Cardiac muscle cell (in vitro differentiated cells and primary cell): ENCODE measurements around the gene PELI3. TPM values are rescaled to one million over a fixed set of nuclear protein-coding genes. Genes with fewer than 3 reads are reported as not detected.

Experiments
- DNase-seq, 2 donors: peaks; one replicate each; pipeline versions ENCODE4 v3.0.0 to v3.0.0-alpha.2; 2010 to 2017; ENCODE audit warnings: low read depth in 1 of 2, low spot score in 1 of 2
- H3K27ac ChIP-seq: fragments of 200-600 bp; sonication (generic); 2 replicates; pipeline ENCODE4 v1.5.1; 2016
- H3K27me3 ChIP-seq: fragments of 200-600 bp; sonication (generic); 2 replicates; pipeline ENCODE4 v1.6.0; 2016; ENCODE audit warnings: control low read depth
- H3K36me3 ChIP-seq: fragments of 200-600 bp; sonication (generic); 2 replicates; pipeline ENCODE4 v1.5.1; 2016; ENCODE audit warnings: control low read depth
- H3K4me1 ChIP-seq: fragments of 200-600 bp; sonication (generic); 2 replicates; pipeline ENCODE4 v1.8.1; 2017; ENCODE audit warnings: low read depth, mild to moderate bottlenecking, mixed run types
- H3K4me3 ChIP-seq: fragments of 200-600 bp; sonication (generic); 2 replicates; pipeline ENCODE4 v1.5.1; 2016; ENCODE audit warnings: mild to moderate bottlenecking
- H3K9me3 ChIP-seq: fragments of 200-600 bp; sonication (generic); 2 replicates; pipeline ENCODE4 v1.5.1; 2017; ENCODE audit warnings: low read depth, mild to moderate bottlenecking, control low read depth
- CTCF ChIP-seq: IDR thresholded peaks from 2 replicates; pipeline ENCODE4 v1.5.1; 2012; ENCODE audit warnings: low read depth, mild to moderate bottlenecking, low read length
- polyA plus RNA-seq: library from polyadenylated mRNA; unstranded; fragments of >200 nt; fragmentation: Nextera tagmentation; extraction: Ambion mirVana; gene quantifications from 2 replicates; pipeline ENCODE4 v1.2.1, GENCODE V29; 2016
- total RNA-seq: library from RNA; depleted of rRNA; stranded (reverse); fragments of >200 nt; gene quantifications from 2 replicates; pipeline ENCODE4 v1.2.3, GENCODE V29; 2016

Gene PELI3
- total and polyA plus RNA-seq, 2 experiments from 2014 or later, result 16.4 to 30.9 TPM

GRCh38 chr11:66510271-66510989 is 43.7 kb downstream of the PELI3 start, which contains the start of gene BBS1:
BBS1 (plus strand) TSS chr11:66510635; CDS start chr11:66510660, 25 bp downstream.
- peaks cover 6% of the 10 kb centered on the region for H3K36me3 ChIP-seq
- H3K4me1 ChIP-seq, result peaks cover 13% of the 10 kb centered on the region
- H3K27ac ChIP-seq, result peak within 1 kb of the TSS; percentile 83
- H3K9me3 ChIP-seq, result no peaks in the 10 kb centered on the region
- TF ChIP-seq CTCF, result no peak
- H3K4me3 ChIP-seq, result peak within 1 kb of the TSS; percentile 93
- DNase-seq, result peak; percentile 84 to 93
- H3K27me3 ChIP-seq, result no peaks in the 10 kb centered on the region

- peaks cover 13% of the 10 kb centered on the region for H3K4me1 ChIP-seq
- no peak for TF ChIP-seq CTCF
- no peaks in the 10 kb centered on the region for H3K27me3 ChIP-seq
- no peaks in the 10 kb centered on the region for H3K9me3 ChIP-seq
- H3K36me3 ChIP-seq, result peaks cover 6% of the 10 kb centered on the region
- DNase-seq, result no peak
- peak overlapping the region; percentile 93 for H3K4me3 ChIP-seq
- peak overlapping the region; percentile 83 for H3K27ac ChIP-seq
Observed at GRCh38 chr11:66510990-66511339, 44.3 kb downstream of the PELI3 start.

- Histone ChIP-seq H3K9me3 (no peaks in the 10 kb centered on the region), H3K27me3 (no peaks in the 10 kb centered on the region), H3K4me3 (no peak overlapping the region), H3K27ac (peak overlapping the region; percentile 85), H3K4me1 (peaks cover 16% of the 10 kb centered on the region), H3K36me3 (peaks cover 20% of the 10 kb centered on the region)
- TF ChIP-seq CTCF, result no peak
- peak in 1 of 2 donors; percentile 82 for DNase-seq
Observed at GRCh38 chr11:66523611-66524010, 56.9 kb downstream of the PELI3 start.

- H3K4me3 ChIP-seq, result no peak overlapping the region
- peaks cover 18% of the 10 kb centered on the region for H3K36me3 ChIP-seq
- H3K27me3 ChIP-seq, result no peaks in the 10 kb centered on the region
- DNase-seq, result no peak
- H3K9me3 ChIP-seq, result no peaks in the 10 kb centered on the region
- H3K27ac ChIP-seq, result peak overlapping the region; percentile 85
- no peak for TF ChIP-seq CTCF
- H3K4me1 ChIP-seq, result peaks cover 16% of the 10 kb centered on the region
Observed at GRCh38 chr11:66524304-66525040, 57.8 kb downstream of the PELI3 start.

Other genes starting within 250 kb of the PELI3 start
- gene KLC2, start 209.2 kb upstream of the PELI3 start, total RNA-seq, result 29.7 and 33.9 TPM in 2 replicates
- 41.6 and 46.4 TPM in 2 replicates for gene KLC2, start 209.2 kb upstream of the PELI3 start, polyA plus RNA-seq
- 103 and 135 TPM in 2 replicates for gene RAB1B, start 198.3 kb upstream of the PELI3 start, total RNA-seq
- gene RAB1B, start 198.3 kb upstream of the PELI3 start, polyA plus RNA-seq, result 17.3 and 21.0 TPM in 2 replicates
- 2.1 and 2.7 TPM in 2 replicates for gene CNIH2, start 188.7 kb upstream of the PELI3 start, total RNA-seq
- gene CNIH2, start 188.7 kb upstream of the PELI3 start, polyA plus RNA-seq, result 3.3 and 8.9 TPM in 2 replicates
- gene YIF1A, start 177.8 kb upstream of the PELI3 start, total RNA-seq, result 68.2 and 121 TPM in 2 replicates
- 116 and 147 TPM in 2 replicates for gene YIF1A, start 177.8 kb upstream of the PELI3 start, polyA plus RNA-seq
- gene TMEM151A, start 175.0 kb upstream of the PELI3 start, total RNA-seq, result 2.6 and 3.5 TPM in 2 replicates
- 0.87 and 2.0 TPM in 2 replicates for gene TMEM151A, start 175.0 kb upstream of the PELI3 start, polyA plus RNA-seq
- gene CD248, start 149.9 kb upstream of the PELI3 start, total RNA-seq, result 7.9 and 11.4 TPM in 2 replicates
- 20.2 and 31.2 TPM in 2 replicates for gene CD248, start 149.9 kb upstream of the PELI3 start, polyA plus RNA-seq
- 4.9 and 9.4 TPM in 2 replicates for gene RIN1, start 130.5 kb upstream of the PELI3 start, total RNA-seq
- 1.9 and 4.8 TPM in 2 replicates for gene RIN1, start 130.5 kb upstream of the PELI3 start, polyA plus RNA-seq
- 29.3 and 33.2 TPM in 2 replicates for gene BRMS1, start 121.8 kb upstream of the PELI3 start, total RNA-seq
- gene BRMS1, start 121.8 kb upstream of the PELI3 start, polyA plus RNA-seq, result 33.8 and 37.3 TPM in 2 replicates
- gene B4GAT1, start 119.3 kb upstream of the PELI3 start, total RNA-seq, result 138 and 194 TPM in 2 replicates
- gene B4GAT1, start 119.3 kb upstream of the PELI3 start, polyA plus RNA-seq, result 129 and 174 TPM in 2 replicates
- 30.2 and 36.8 TPM in 2 replicates for gene SLC29A2, start 95.1 kb upstream of the PELI3 start, total RNA-seq
- 32.6 and 50.2 TPM in 2 replicates for gene SLC29A2, start 95.1 kb upstream of the PELI3 start, polyA plus RNA-seq
- 1.2 TPM in 2 replicates for gene NPAS4, start 45.9 kb upstream of the PELI3 start, total RNA-seq
- gene NPAS4, start 45.9 kb upstream of the PELI3 start, polyA plus RNA-seq, result 1.5 TPM in 1 of 2 replicates, not detected in the other
- gene MRPL11, start 28.1 kb upstream of the PELI3 start, total RNA-seq, result 48.4 and 70.3 TPM in 2 replicates
- 64.1 and 75.8 TPM in 2 replicates for gene MRPL11, start 28.1 kb upstream of the PELI3 start, polyA plus RNA-seq
- 21.9 and 60.7 TPM in 2 replicates for gene DPP3, start 13.5 kb downstream of the PELI3 start, total RNA-seq
- gene DPP3, start 13.5 kb downstream of the PELI3 start, polyA plus RNA-seq, result 20.8 and 44.9 TPM in 2 replicates
- gene BBS1, start 43.7 kb downstream of the PELI3 start, total RNA-seq, result 100 and 106 TPM in 2 replicates
- gene BBS1, start 43.7 kb downstream of the PELI3 start, polyA plus RNA-seq, result 59.7 and 62.7 TPM in 2 replicates
- 14.7 and 21.6 TPM in 2 replicates for gene ZDHHC24, start 79.1 kb downstream of the PELI3 start, total RNA-seq
- 15.2 and 16.9 TPM in 2 replicates for gene ZDHHC24, start 79.1 kb downstream of the PELI3 start, polyA plus RNA-seq
- 74.2 and 189 TPM in 2 replicates for gene ACTN3, start 80.0 kb downstream of the PELI3 start, total RNA-seq
- gene ACTN3, start 80.0 kb downstream of the PELI3 start, polyA plus RNA-seq, result 111 and 322 TPM in 2 replicates
- 15.2 and 45.6 TPM in 2 replicates for gene CTSF, start 101.7 kb downstream of the PELI3 start, total RNA-seq
- 16.8 and 51.0 TPM in 2 replicates for gene CTSF, start 101.7 kb downstream of the PELI3 start, polyA plus RNA-seq
- 2.7 and 3.9 TPM in 2 replicates for gene CCDC87, start 126.2 kb downstream of the PELI3 start, total RNA-seq
- 1.2 and 4.8 TPM in 2 replicates for gene CCDC87, start 126.2 kb downstream of the PELI3 start, polyA plus RNA-seq
- gene CCS, start 126.3 kb downstream of the PELI3 start, total RNA-seq, result 73.1 and 86.6 TPM in 2 replicates
- 117 and 153 TPM in 2 replicates for gene CCS, start 126.3 kb downstream of the PELI3 start, polyA plus RNA-seq
- gene RBM14, start 149.7 kb downstream of the PELI3 start, total RNA-seq, result 74.6 and 90.6 TPM in 2 replicates
- gene RBM14, start 149.7 kb downstream of the PELI3 start, polyA plus RNA-seq, result 95.2 and 111 TPM in 2 replicates
- gene RBM4, start 171.8 kb downstream of the PELI3 start, total RNA-seq, result 142 and 146 TPM in 2 replicates
- gene RBM4, start 171.8 kb downstream of the PELI3 start, polyA plus RNA-seq, result 206 and 241 TPM in 2 replicates
- gene RBM4B, start 211.0 kb downstream of the PELI3 start, total RNA-seq, result 25.7 and 30.2 TPM in 2 replicates
- 62.3 and 62.6 TPM in 2 replicates for gene RBM4B, start 211.0 kb downstream of the PELI3 start, polyA plus RNA-seq